Measurements from ENCODE around the gene TTN.

- no peak for TF ChIP-seq CTCF (conservative IDR thresholded peaks at IDR 0.05)
- no peak for TF ChIP-seq EZH2 (IDR thresholded peaks at IDR 0.05; ENCODE audit: low read depth)
These were observed 12.1 kb upstream of the TTN start for GRCh38 chr2:178819147-178819875.

Data from PC-9 (cell line).